Measurements from ENCODE around the gene GJA3. TPM values are rescaled to one million over a fixed set of nuclear protein-coding genes. Genes with fewer than 3 reads are reported as not detected.

GJA3 gene
- total RNA-seq, 4 donors from 2014 or later: 0.14 TPM; not detected in 3

DNA sequence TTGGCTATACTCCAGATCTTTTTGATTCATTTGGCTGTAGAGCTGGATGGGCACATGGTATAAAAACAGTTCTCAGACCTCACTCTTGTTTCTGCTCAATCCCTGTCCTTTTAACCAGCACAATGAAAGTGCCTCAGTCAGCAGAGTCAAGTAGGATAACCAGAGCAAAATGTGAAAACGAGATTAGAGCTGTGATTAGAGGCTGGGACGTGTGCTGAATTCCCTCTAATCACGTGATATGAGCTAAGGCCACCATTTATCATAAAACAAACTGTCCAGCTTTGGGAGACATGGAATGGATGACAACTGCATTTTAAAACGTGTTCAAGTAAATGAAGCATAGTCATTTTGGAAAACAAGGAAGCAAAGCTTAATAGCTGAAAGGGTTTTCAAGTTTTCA is 54.1 kb downstream of the GJA3 start:
- H3K27me3 ChIP-seq: peaks cover 33% of the 10 kb centered on the region
- intact Hi-C loops (cut with DNase I; ENCODE audit: low total_unique reads) (no loop called here), in situ Hi-C loops (cut with MboI; ENCODE audit: low pct_ligation_motif_present in 1 of 4, low pct_unique_long_range_greater_than_20kb in 1 of 4, low sequenced_read_pairs in 3 of 4) (no loop called here)
- H3K4me3 ChIP-seq: no peak overlapping the region
- 24 to 51% methylated on average over 4 of the region's 4 CpGs for WGBS, 2 donors (ENCODE audit: low coverage in 1 of 2)
- no peak overlapping the region for H3K27ac ChIP-seq
- TF ChIP-seq EP300 (IDR thresholded peaks at IDR 0.05; ENCODE audit: low read depth): no peak
- TF ChIP-seq POLR2AphosphoS5 (IDR thresholded peaks at IDR 0.05): no peak
- TF ChIP-seq, protein P1, sequence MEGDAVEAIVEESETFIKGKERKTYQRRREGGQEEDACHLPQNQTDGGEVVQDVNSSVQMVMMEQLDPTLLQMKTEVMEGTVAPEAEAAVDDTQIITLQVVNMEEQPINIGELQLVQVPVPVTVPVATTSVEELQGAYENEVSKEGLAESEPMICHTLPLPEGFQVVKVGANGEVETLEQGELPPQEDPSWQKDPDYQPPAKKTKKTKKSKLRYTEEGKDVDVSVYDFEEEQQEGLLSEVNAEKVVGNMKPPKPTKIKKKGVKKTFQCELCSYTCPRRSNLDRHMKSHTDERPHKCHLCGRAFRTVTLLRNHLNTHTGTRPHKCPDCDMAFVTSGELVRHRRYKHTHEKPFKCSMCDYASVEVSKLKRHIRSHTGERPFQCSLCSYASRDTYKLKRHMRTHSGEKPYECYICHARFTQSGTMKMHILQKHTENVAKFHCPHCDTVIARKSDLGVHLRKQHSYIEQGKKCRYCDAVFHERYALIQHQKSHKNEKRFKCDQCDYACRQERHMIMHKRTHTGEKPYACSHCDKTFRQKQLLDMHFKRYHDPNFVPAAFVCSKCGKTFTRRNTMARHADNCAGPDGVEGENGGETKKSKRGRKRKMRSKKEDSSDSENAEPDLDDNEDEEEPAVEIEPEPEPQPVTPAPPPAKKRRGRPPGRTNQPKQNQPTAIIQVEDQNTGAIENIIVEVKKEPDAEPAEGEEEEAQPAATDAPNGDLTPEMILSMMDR (IDR thresholded peaks at IDR 0.05): no peak
- TF ChIP-seq POLR2A (IDR thresholded peaks at IDR 0.05): no peak
- H3K36me3 ChIP-seq: no peaks in the 10 kb centered on the region
- no peak for DNase-seq
- H3K4me1 ChIP-seq: no peaks in the 10 kb centered on the region
- no peaks in the 10 kb centered on the region for H3K9me3 ChIP-seq

DNA sequence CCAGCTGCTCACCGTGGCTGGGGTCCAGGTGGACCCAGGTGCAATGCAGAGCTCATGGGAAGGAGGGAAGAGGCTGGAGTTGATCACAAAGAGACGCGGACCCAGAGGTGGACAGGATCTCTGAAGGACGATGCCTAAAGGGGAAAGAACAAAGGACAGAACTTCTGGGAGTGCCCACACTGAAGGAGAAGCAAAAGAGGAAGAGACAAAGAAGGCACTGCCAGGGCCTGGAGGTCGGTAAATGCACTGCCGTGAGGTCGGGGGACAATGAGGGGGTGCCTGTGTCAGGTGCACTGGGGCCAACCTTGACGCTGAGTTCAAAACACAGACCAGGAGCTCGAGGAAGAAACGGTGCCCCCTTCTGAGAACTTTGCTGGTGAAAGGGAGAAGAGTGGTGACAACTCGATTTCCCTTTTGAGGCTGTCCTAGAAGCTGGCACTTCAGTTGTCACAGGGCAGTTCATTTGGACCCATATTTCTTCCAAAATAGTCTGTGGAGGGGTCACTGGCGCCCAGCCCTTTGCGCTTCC is 55.6 kb downstream of the GJA3 start:
- no peak for TF ChIP-seq EP300 (IDR thresholded peaks at IDR 0.05; ENCODE audit: low read depth)
- no peak for TF ChIP-seq POLR2A (IDR thresholded peaks at IDR 0.05)
- TF ChIP-seq, protein P1 (IDR thresholded peaks at IDR 0.05): no peak
- TF ChIP-seq POLR2AphosphoS5 (IDR thresholded peaks at IDR 0.05): no peak
- H3K9me3 ChIP-seq: no peaks in the 10 kb centered on the region
- peaks cover 33% of the 10 kb centered on the region for H3K27me3 ChIP-seq
- H3K4me3 ChIP-seq: no peak overlapping the region
- 76 to 79% methylated on average over 5 to 13 of the region's 13 CpGs for WGBS, 2 donors (ENCODE audit: low coverage in 1 of 2)
- no peaks in the 10 kb centered on the region for H3K4me1 ChIP-seq
- in situ Hi-C loops (cut with MboI; ENCODE audit: low pct_ligation_motif_present in 1 of 4, low pct_unique_long_range_greater_than_20kb in 1 of 4, low sequenced_read_pairs in 3 of 4): no loop called here
- intact Hi-C loops (cut with DNase I; ENCODE audit: low total_unique reads): no loop called here
- DNase-seq: no peak
- H3K27ac ChIP-seq: no peak overlapping the region
- H3K36me3 ChIP-seq: no peaks in the 10 kb centered on the region

DNA sequence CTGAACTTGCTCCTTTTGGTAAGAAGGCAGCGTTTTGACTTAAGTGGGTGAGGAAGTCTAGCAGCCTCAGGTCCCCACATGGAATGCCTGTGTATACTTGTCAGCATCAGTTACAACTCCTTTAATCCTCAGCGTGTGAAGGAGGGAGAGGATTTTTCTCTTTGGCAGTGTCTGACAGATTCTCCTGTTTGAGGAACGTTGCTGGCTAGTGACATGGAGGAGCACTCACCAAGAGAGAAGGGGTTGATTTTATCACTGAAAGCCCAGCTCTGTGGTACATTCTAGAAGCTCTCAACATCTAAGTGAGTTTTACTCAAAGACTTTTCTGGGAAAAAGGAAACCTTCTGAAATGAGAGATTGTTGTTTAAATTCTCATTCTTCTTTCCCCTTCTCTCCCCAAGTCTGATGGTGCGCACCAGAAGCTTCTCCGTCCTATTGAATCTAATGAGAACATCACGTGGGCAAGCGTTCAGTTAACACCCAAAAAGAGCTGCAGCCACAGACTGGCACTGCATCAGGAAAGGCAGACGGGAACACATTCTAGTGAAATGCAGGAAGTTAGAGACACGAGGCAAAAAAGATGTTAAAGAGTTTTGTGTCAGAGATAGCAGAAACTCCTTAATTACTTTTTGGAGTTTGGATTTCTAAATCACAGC is 58.2 kb downstream of the GJA3 start:
- H3K27me3 ChIP-seq: peaks cover 44% of the 10 kb centered on the region
- 68 to 74% methylated on average over 7 to 9 of the region's 9 CpGs for WGBS, 2 donors (ENCODE audit: low coverage in 1 of 2)
- in situ Hi-C loops (cut with MboI; ENCODE audit: low pct_ligation_motif_present in 1 of 4, low pct_unique_long_range_greater_than_20kb in 1 of 4, low sequenced_read_pairs in 3 of 4): no loop called here
- no peaks in the 10 kb centered on the region for H3K36me3 ChIP-seq
- DNase-seq: no peak
- H3K4me3 ChIP-seq: no peak overlapping the region
- no peaks in the 10 kb centered on the region for H3K4me1 ChIP-seq
- H3K9me3 ChIP-seq: no peaks in the 10 kb centered on the region
- H3K27ac ChIP-seq: no peak overlapping the region
- no peak for TF ChIP-seq POLR2AphosphoS5 (IDR thresholded peaks at IDR 0.05)
- TF ChIP-seq EP300 (IDR thresholded peaks at IDR 0.05; ENCODE audit: low read depth): no peak
- no peak for TF ChIP-seq POLR2A (IDR thresholded peaks at IDR 0.05)
- TF ChIP-seq, protein P1 (IDR thresholded peaks at IDR 0.05): no peak
- intact Hi-C loops (cut with DNase I; ENCODE audit: low total_unique reads): no loop called here

DNA sequence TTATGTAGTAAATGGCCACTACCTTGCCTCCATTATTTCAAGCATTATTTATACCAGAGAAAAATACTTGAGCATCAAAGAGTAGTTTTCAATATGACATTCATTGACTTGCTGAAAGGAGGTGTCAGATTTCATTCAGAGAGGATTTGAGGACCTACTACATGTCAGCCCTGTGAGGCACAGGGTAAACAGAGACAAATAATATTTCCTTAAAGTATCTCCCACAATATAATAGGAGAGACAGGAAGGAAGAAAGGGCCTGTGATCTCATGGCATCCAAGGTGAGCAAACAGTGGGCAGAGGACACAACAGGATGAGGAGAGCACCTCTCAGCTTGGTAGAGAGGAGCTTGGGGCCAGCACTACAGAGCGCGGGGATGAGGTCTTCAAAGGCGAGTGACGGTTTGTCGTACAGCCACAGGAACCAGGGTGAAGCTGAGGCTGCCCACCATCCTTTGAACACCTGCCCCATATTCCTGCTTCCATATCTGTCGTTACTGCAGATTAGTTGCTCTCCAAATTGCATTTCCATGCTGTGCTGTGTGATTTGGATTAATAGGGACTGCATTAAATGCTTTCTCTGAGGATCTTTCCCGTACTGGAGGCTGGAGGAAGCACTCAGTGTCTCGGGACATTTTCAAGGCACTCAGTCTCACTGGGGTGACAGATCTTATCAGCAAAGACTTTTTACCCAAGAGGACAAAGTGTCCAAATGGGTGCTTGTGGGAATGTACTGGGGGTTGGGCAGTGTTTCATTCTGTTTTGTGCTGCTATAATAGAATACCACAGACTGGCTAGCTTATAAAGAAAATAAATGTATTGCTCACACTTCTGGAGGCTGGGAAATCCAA is 59.2 kb downstream of the GJA3 start:
- Histone ChIP-seq H3K27me3 (peaks cover 44% of the 10 kb centered on the region), H3K9me3 (no peaks in the 10 kb centered on the region), H3K36me3 (no peaks in the 10 kb centered on the region), H3K4me1 (no peaks in the 10 kb centered on the region), H3K27ac (no peak overlapping the region), H3K4me3 (no peak overlapping the region)
- 68 to 78% methylated on average over 5 to 8 of the region's 8 CpGs for WGBS, 2 donors (ENCODE audit: low coverage in 1 of 2)
- in situ Hi-C loops (cut with MboI; ENCODE audit: low pct_ligation_motif_present in 1 of 4, low pct_unique_long_range_greater_than_20kb in 1 of 4, low sequenced_read_pairs in 3 of 4): no loop called here
- TF ChIP-seq, protein P1 (IDR thresholded peaks at IDR 0.05): no peak
- no peak for DNase-seq
- intact Hi-C loops (cut with DNase I; ENCODE audit: low total_unique reads): no loop called here

Data from transverse colon (tissue), 4 donors.